Heart left ventricle (tissue), 16 donors: ENCODE results near the gene HYAL1. TPM values are rescaled to one million over a fixed set of nuclear protein-coding genes. Genes with fewer than 3 reads are reported as not detected.
A peak's percentile ranks its signal among the peaks of the same experiment; 100 is the strongest.

Source experiments
- ATAC-seq, 4 donors: fragments of 200-7000 bp; cut with Tn5 transposase; one replicate each; pipeline ENCODE4 v1.9.1; 2020 to 2022; ENCODE audit warnings: moderate library complexity in 4 of 4, mild to moderate bottlenecking in 3 of 4, moderate number of reproducible peaks in 1 of 4
- DNase-seq, 5 donors: peaks; one replicate each; pipeline ENCODE4 v3.0.0-alpha.2; 2020
- H3K27ac ChIP-seq, 12 donors: fragments of 200-600 bp; sonication (generic) in 4 of 12; one replicate each; pipeline versions ENCODE4 v1.5.0 to v1.8.0; 2016 to 2022; ENCODE audit warnings: mild to moderate bottlenecking in 2 of 12
- H3K27me3 ChIP-seq, 9 donors: fragments of 200-600 bp; sonication (generic) in 2 of 9; one replicate each; pipeline versions ENCODE4 v1.5.1 to v1.8.0; 2016 to 2022; ENCODE audit warnings: mild to moderate bottlenecking in 3 of 9
- H3K36me3 ChIP-seq, 9 donors: fragments of 200-600 bp; sonication (generic) in 2 of 9; one replicate each; pipeline versions ENCODE4 v1.5.0 to v1.8.0; 2018 to 2022; ENCODE audit warnings: mild to moderate bottlenecking in 2 of 9
- H3K4me1 ChIP-seq, 12 donors: fragments of 200-600 bp; sonication (generic) in 4 of 12; one replicate each; pipeline versions ENCODE4 v1.5.0 to v1.8.0; 2016 to 2022; ENCODE audit warnings: mild to moderate bottlenecking in 3 of 12
- H3K4me3 ChIP-seq, 12 donors: fragments of 200-600 bp; sonication (generic) in 4 of 12; one replicate each; pipeline versions ENCODE4 v1.5.0 to v1.8.0; 2017 to 2022; ENCODE audit warnings: mild to moderate bottlenecking in 9 of 12, moderate library complexity in 4 of 12
- H3K9me3 ChIP-seq, 12 donors: fragments of 200-600 bp; sonication (generic) in 4 of 12; one replicate each; pipeline versions ENCODE4 v1.5.0 to v1.8.0; 2016 to 2022; ENCODE audit warnings: mild to moderate bottlenecking in 1 of 12
- POLR2A ChIP-seq, 2 donors: fragments of 450-650 bp; IDR thresholded peaks; one replicate each; pipeline ENCODE4 v1.6.1; 2017; ENCODE audit warnings: antibody characterized with exemption in 2 of 2, mild to moderate bottlenecking in 2 of 2, moderate library complexity in 2 of 2
- WGBS, 4 donors: extraction: QIAGEN DNeasy Blood & Tissue Kit in 2 of 4; methylation state at CpG; one replicate each; pipeline versions ENCODE4 v1.1.5 to v1.1.7; 2013 to 2018; 5-methylcytosine and 5-hydroxymethylcytosine counted together
- intact Hi-C, 10 donors: fragments of 100-400 bp; cut with DNase I; formaldehyde crosslinking; loops; one replicate each; pipeline versions ENCODE4 v1.11.1 to v1.14.2; 2022
- polyA plus RNA-seq, 2 donors: library from polyadenylated mRNA; stranded (reverse); fragments of 200-250 nt; gene quantifications; one replicate each; pipeline ENCODE4 v1.2.3, GENCODE V29; 2013
- total RNA-seq, 9 donors: library from RNA; depleted of rRNA in 2 of 9; stranded (reverse); fragments of >200 nt in 2 of 9; fragmentation: NEBNext Ultra II Directional in 3 of 9; extraction: Animal tissue kit (Norgen Biotek cat#: 25700) in 3 of 9; gene quantifications; one replicate each; pipeline versions ENCODE4 v1.1.0 to v1.2.4, GENCODE V29; 2016 to 2023
- TF ChIP-seq, protein P1 (sequence below), 12 donors: fragments of 200-600 bp; sonication (generic) in 4 of 12; IDR thresholded peaks; one replicate each; pipeline versions ENCODE4 v1.5.0 to v1.8.0; 2018 to 2022; ENCODE audit warnings: antibody characterized with exemption in 12 of 12, mild to moderate bottlenecking in 5 of 12
- donor health status: ischemic (EF 13 %, LVEDD 7.1; RV severe dilation, severe dysfunction).
- donor health status: healthy with polysubstance abuse.
- donor health status: DM: no; HTN: yes; CAD: no.
- donor health status: DM: no; HTN: no; CAD: no.
- donor health status: ischemic (EF 25% LVEDD 6.9; RV normal size, moderate dysfunction).
- donor health status: ischemic (EF 25% LVEDD 5.7; RV mildly dilated, moderate dysfunction).
- donor health status: healthy.
- donor health status: DM: yes; HTN: yes; CAD: no.
- donor health status: ischemic (EF 35%, LVEDD 5.7; RV mildly dilated, moderate dysfunction).
- donor health status: nonischemic (EF 11% LVEDD 7.7; RV severe dilation, severe dysfunction).
- donor health status: DM: yes; HTN: yes; CAD: no.
- donor health status: PGD.
- donor health status: ischemic (EF 29% LVEDD 5.4; RV normal size, mild dysfunction).
- donor health status: nonischemic (EF 23%, LVEDD 6.1; RV moderate dilation, normal function).

HYAL1 gene
- total and polyA plus RNA-seq, 11 donors = 36.9 to 99.7 (median 57.8) TPM

DNA sequence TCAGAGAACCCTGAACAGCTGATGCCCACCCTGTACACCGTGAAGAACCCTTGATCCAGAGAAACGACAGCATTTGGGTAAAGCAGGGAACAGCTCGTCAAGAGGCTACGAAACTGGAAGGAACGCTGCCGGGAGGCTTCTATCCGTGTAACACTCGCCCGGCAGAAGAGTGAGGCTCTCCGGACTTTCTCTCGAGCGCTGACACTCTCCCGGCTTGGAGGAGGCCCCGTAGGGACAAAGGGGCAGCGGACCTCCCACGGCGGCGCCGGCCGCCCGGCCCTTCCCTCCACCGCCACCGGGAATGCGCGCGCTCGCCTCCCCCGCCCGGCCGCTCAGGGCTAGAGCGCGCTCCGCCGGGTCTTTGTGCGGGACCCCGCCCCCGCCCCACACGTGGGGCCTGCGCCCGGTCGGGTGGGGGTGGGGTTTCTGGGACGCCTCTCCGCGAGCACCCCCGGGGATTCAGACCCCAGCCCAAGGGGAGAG lies 17.5 kb upstream of the HYAL1 start:
- Histone ChIP-seq H3K27ac (peak overlapping the region; percentile 93 to 99 (median 98)), H3K9me3 (no peaks in the 10 kb centered on the region), H3K36me3 (peaks cover 0 to 56% (median 48%) of the 10 kb centered on the region in 9 donors), H3K27me3 (no peaks in the 10 kb centered on the region), H3K4me3 (peak overlapping the region; percentile 62 to 97 (median 88)), H3K4me1 (peaks cover 5 to 88% (median 61%) of the 10 kb centered on the region in 12 donors)
- DNase-seq (peak; percentile 84 to 89 (median 88)), ATAC-seq (peak in 3 of 4 donors; percentile 11 to 71 (median 65))
- 0 to 1% (median 0%) methylated on average over 19 to 45 of the region's 45 CpGs for WGBS, 4 donors
- intact Hi-C loops = loop anchor here in 8 of 10 donors (2.0 to 10.0 kb wide), 7 partner anchors 16 to 129 kb away; partner anchors contain the start of genes GNAI2 (in 3 of the 8), HYAL1 (in 2 of the 8), LSMEM2 (in 2 of the 8) and GNAT1 (in 1 of the 8)
- TF ChIP-seq POLR2A (IDR thresholded peaks at IDR 0.05) = no peak
- TF ChIP-seq, protein P1, sequence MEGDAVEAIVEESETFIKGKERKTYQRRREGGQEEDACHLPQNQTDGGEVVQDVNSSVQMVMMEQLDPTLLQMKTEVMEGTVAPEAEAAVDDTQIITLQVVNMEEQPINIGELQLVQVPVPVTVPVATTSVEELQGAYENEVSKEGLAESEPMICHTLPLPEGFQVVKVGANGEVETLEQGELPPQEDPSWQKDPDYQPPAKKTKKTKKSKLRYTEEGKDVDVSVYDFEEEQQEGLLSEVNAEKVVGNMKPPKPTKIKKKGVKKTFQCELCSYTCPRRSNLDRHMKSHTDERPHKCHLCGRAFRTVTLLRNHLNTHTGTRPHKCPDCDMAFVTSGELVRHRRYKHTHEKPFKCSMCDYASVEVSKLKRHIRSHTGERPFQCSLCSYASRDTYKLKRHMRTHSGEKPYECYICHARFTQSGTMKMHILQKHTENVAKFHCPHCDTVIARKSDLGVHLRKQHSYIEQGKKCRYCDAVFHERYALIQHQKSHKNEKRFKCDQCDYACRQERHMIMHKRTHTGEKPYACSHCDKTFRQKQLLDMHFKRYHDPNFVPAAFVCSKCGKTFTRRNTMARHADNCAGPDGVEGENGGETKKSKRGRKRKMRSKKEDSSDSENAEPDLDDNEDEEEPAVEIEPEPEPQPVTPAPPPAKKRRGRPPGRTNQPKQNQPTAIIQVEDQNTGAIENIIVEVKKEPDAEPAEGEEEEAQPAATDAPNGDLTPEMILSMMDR (IDR thresholded peaks at IDR 0.05) = no peak

DNA sequence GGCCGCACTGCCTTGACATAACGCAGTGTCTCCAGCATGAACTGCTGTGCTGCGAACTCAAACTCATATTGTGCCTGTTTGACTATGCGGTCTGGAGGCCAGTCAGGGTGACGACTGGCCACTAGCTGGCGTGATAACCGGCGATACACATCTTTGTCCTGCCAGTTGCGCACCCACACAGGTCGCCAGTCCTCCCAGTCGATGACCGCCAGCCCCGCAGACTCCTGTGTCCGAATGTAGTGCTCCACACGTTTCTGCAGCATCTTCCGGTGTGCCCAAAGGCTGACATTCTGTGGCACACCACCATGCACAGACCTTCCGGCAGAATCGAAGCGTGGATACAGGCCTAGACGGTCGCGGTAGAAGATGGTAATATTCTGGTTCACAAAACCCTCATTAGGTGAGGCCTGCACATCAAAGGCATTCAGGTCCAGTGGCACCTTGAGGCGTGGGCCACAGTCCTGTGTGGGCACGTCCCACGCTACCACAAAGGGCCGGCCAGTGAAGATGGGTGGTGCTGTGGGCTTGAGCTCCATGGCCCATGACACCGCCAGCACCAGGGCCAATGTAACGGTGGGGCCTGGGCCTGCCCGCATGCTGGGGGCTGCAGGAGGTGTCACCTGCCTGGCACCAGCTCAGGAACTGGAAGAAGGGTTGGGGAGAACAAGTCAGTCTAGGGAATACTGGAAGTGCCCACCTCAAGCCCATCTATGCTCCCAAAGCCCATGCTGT lies 16.7 kb upstream of the HYAL1 start:
- Histone ChIP-seq H3K9me3 (no peaks in the 10 kb centered on the region), H3K36me3 (peaks cover 0 to 52% (median 43%) of the 10 kb centered on the region in 9 donors), H3K4me3 (peak overlapping the region; percentile 62 to 97 (median 88)), H3K27ac (peak overlapping the region; percentile 93 to 99 (median 98)), H3K4me1 (peaks cover 5 to 79% (median 61%) of the 10 kb centered on the region in 12 donors), H3K27me3 (no peaks in the 10 kb centered on the region)
- intact Hi-C loops = loop anchor here in 9 of 10 donors (2.0 to 10.0 kb wide), 7 partner anchors 15 to 128 kb away; partner anchors contain the start of genes GNAI2 (in 3 of the 9), HYAL1 (in 2 of the 9), LSMEM2 (in 2 of the 9) and GNAT1 (in 1 of the 9)
- no peak for ATAC-seq
- DNase-seq = peak in 3 of 5 donors; percentile 14 to 49 (median 25)
- no peak for TF ChIP-seq POLR2A (IDR thresholded peaks at IDR 0.05)
- TF ChIP-seq, protein P1 (IDR thresholded peaks at IDR 0.05) = peak in 1 of 12 donors; percentile 4
- 62 to 70% (median 67%) methylated on average over 14 to 29 of the region's 29 CpGs for WGBS, 4 donors

DNA sequence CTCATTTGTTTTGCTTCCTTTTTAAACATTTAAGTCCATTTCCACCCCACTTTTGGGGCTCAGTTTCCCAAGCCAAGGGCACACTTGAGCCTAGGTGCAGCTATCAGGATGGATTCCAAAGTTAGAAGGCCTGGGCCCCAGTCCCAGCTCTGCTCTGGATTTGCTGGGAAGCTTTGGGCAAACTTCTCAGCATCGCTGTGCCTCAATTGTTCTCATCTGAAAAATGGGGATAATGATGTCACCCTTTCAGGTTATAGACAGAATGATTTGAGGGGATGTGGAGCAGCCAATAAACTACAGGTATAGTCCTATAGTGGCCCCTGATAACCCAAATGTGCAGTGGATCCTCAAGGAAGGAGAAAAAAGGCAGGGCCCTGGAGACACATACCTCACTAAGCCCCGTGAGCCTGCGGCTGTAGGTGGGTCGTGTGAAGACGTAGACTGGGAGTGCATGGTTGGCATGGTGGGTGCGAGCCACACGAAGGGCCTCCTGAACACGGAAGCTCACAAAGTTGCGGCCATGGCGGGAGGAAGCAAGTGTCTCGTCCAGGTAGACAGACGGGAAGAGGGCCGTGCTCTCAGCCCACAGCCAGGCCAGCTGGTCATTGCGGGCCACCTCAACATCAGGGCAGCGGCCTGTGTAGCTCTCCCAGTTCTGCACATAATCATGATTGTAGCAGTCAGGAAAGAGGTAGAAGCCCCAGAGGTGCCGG lies 16.0 kb upstream of the HYAL1 start:
- H3K36me3 ChIP-seq = peaks cover 0 to 55% (median 45%) of the 10 kb centered on the region in 9 donors
- H3K27me3 ChIP-seq = no peaks in the 10 kb centered on the region
- no peak for ATAC-seq
- WGBS, 4 donors = 63 to 89% (median 69%) methylated on average over 16 of the region's 16 CpGs
- DNase-seq = peak in 2 of 5 donors; percentile 17 to 21
- H3K4me3 ChIP-seq = peak overlapping the region; percentile 62 to 97 (median 88)
- peak overlapping the region in 10 of 12 donors; percentile 7 to 99 (median 98) for H3K27ac ChIP-seq
- intact Hi-C loops = loop anchor here in 1 of 10 donors (2.0 kb wide), 1 partner anchor 15 kb away; no protein-coding TSS in a partner anchor
- peaks cover 5 to 72% (median 55%) of the 10 kb centered on the region in 12 donors for H3K4me1 ChIP-seq
- H3K9me3 ChIP-seq = no peaks in the 10 kb centered on the region
- TF ChIP-seq, protein P1 (IDR thresholded peaks at IDR 0.05) = no peak
- no peak for TF ChIP-seq POLR2A (IDR thresholded peaks at IDR 0.05)
